GF-D8 (cell line): ENCODE data around the gene MS4A10.
A peak's percentile ranks its signal among the peaks of the same experiment; 100 is the strongest.
"Not testable (repeated sequence)": the region's sequence is repeated elsewhere in the genome, so short reads cannot be mapped to it uniquely, and the experiment has no call there.

Experiments used
- DNase-seq: peaks from one replicate; lab custom pipeline; 2025; lab: John Stamatoyannopoulos, UW

MS4A10 gene

GRCh38 chr11:60788401-60789125, 3.4 kb downstream of the MS4A10 start:
- DNase-seq, result no peak

- no peak for DNase-seq
Measured at GRCh38 chr11:60790726-60791125, 5.6 kb downstream of the MS4A10 start.

GRCh38 chr11:60791153-60791933, 6.2 kb downstream of the MS4A10 start:
- no peak for DNase-seq

- DNase-seq, result no peak
Measured at GRCh38 chr11:60792521-60792920, 7.4 kb downstream of the MS4A10 start.

- DNase-seq, result no peak
Measured at GRCh38 chr11:60795291-60795690, 10.2 kb downstream of the MS4A10 start.

- no peak for DNase-seq
Measured at GRCh38 chr11:60797846-60798630, 12.9 kb downstream of the MS4A10 start.

- no peak for DNase-seq
Measured at GRCh38 chr11:60798631-60799030, 13.5 kb downstream of the MS4A10 start.

GRCh38 chr11:60801194-60801593, 16.1 kb downstream of the MS4A10 start:
- no peak for DNase-seq

- no peak for DNase-seq
Measured at GRCh38 chr11:60803273-60803936, 18.3 kb downstream of the MS4A10 start.

- DNase-seq, result no peak
Measured at GRCh38 chr11:60809249-60809648, 24.1 kb downstream of the MS4A10 start.

GRCh38 chr11:60809691-60810090, 24.6 kb downstream of the MS4A10 start:
- no peak for DNase-seq

- no peak for DNase-seq
Measured at GRCh38 chr11:60810151-60810550, 25.0 kb downstream of the MS4A10 start.

- peak; percentile 3 for DNase-seq
Measured at GRCh38 chr11:60810569-60810968, 25.4 kb downstream of the MS4A10 start.

- no peak for DNase-seq
Measured at GRCh38 chr11:60813324-60813723, 28.2 kb downstream of the MS4A10 start.

GRCh38 chr11:60814112-60814511, 29.0 kb downstream of the MS4A10 start:
- no peak for DNase-seq

GRCh38 chr11:60816590-60817157, 31.5 kb downstream of the MS4A10 start:
- DNase-seq, result no peak

GRCh38 chr11:60818057-60818456, 32.9 kb downstream of the MS4A10 start:
- no peak for DNase-seq

- no peak for DNase-seq
Measured at GRCh38 chr11:60821827-60822599, 36.9 kb downstream of the MS4A10 start.

GRCh38 chr11:60823745-60824306, 38.7 kb downstream of the MS4A10 start:
- DNase-seq, result not testable (repeated sequence)

GRCh38 chr11:60825118-60825517, 40.0 kb downstream of the MS4A10 start:
- no peak for DNase-seq

GRCh38 chr11:60825790-60826189, 40.7 kb downstream of the MS4A10 start:
- DNase-seq, result no peak
